Skeletal muscle tissue (tissue), 4 donors: ENCODE data around the gene RNF41. TPM values are rescaled to one million over a fixed set of nuclear protein-coding genes. Genes with fewer than 3 reads are reported as not detected.

Source experiments
- H3K27ac ChIP-seq: one replicate; pipeline ENCODE4 v1.7.0; 2013; ENCODE audit warnings: mild to moderate bottlenecking, low read depth, low read length, inconsistent platforms
- H3K27me3 ChIP-seq, 3 donors: one replicate each; pipeline ENCODE4 v1.7.0; 2013; ENCODE audit warnings: low read length in 3 of 3; ENCODE audit not compliant: control insufficient read depth in 3 of 3, insufficient read depth in 3 of 3
- H3K36me3 ChIP-seq, 3 donors: one replicate each; pipeline ENCODE4 v1.7.0; 2013; ENCODE audit warnings: low read length in 3 of 3; ENCODE audit not compliant: control insufficient read depth in 3 of 3, insufficient read depth in 3 of 3
- H3K4me1 ChIP-seq, 3 donors: one replicate each; pipeline ENCODE4 v1.7.0; 2013; ENCODE audit warnings: low read length in 3 of 3, mild to moderate bottlenecking in 3 of 3; ENCODE audit not compliant: control insufficient read depth in 3 of 3, insufficient read depth in 3 of 3
- H3K4me3 ChIP-seq, 3 donors: one replicate each; pipeline ENCODE4 v1.7.0; 2013; ENCODE audit warnings: low read length in 3 of 3
- H3K9ac ChIP-seq, 3 donors: one replicate each; pipeline ENCODE4 v1.7.0; 2013; ENCODE audit warnings: low read length in 3 of 3, mild to moderate bottlenecking in 3 of 3, moderate library complexity in 2 of 3, low read depth in 1 of 3
- H3K9me3 ChIP-seq, 3 donors: one replicate each; pipeline ENCODE4 v1.7.0; 2013; ENCODE audit warnings: low read length in 3 of 3; ENCODE audit not compliant: control insufficient read depth in 3 of 3
- total RNA-seq: library from RNA; depleted of rRNA; stranded (reverse); fragments of >200 nt; gene quantifications from one replicate; pipeline ENCODE4 v1.2.3, GENCODE V29; 2014
- donor health status: Osteomylitis.

RNF41 gene
- total RNA-seq, 1 donor from 2014 or later = 30.8 TPM

DNA sequence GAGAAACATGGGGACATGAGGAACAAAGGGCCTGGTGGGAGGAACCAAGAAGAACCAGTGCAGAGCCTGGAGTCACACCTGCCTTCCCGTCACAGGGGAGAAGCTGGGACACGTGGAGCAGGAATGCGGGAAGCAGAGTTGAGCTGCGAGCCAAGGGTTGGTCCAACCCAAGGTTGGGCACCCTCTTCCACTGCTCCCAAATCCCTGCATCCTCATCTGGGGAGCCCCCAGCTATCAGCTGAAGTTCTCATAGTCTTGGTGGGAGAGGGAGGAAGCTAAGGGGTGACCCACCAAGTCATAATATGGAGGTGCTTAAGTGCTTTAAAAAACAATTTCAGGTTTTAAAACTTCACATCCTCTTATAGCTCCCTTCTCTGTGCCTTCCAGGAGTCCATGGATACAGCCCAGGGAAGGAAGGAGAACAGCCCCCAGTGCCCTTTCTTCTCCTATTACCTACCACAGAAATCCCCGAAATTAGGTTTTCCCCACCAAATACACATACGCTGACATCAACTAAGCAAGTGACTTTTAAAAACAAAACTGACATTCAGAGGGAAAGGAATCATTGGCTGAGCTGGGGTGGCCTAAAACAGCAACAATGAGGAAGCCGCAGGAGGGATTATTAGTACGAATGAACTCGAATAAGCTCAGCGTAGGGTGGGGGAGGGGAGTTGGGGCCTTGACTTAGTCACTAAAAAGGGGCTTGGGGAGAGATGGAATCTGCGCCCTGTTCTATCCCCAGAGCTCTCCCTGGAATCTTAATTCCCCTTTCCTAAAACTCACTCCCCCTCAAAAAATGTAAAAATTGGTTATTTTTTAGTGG is 59.0 kb downstream of the RNF41 start:
- H3K27me3 ChIP-seq = no peaks in the 10 kb centered on the region
- no peak overlapping the region for H3K27ac ChIP-seq
- H3K4me3 ChIP-seq = no peak overlapping the region
- no peaks in the 10 kb centered on the region for H3K9me3 ChIP-seq
- peak overlapping the region in 1 of 3 donors; percentile 8 for H3K9ac ChIP-seq
- peaks cover 32 to 43% (median 42%) of the 10 kb centered on the region in 3 donors for H3K4me1 ChIP-seq
- H3K36me3 ChIP-seq = peaks cover 51 to 62% (median 61%) of the 10 kb centered on the region in 3 donors

DNA sequence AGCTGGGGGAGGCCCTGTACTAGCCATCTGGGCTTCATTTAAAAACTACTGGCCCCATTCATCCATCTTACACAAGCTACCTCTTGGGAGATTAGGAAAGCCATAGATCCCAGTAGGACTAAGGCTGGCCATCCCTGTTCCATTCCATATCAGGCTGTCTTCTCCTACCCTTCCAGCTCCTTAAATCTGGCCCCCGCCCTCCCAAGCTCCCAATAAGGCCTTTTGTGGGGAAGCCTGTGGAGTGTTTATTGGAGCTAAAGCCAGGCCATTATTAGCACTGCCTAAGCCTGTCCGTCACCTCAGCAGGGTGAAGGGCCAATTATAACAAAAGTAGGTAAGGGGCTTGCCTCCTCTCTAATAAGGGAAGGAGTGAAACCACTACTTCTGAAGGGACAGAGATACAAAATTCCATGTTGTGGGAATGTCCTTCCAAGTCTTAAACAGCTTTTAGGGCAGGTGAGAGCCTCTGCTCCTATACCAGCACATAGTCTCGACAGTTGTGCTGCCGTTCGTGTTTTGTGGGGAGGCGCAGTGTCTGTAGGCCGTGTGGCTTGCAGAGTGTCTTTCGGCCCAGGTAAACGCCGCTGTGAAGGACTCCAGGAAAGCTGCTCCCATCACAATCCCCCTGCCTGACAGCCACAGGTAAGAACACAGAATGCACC is 59.9 kb downstream of the RNF41 start:
- Histone ChIP-seq H3K9me3 (no peaks in the 10 kb centered on the region), H3K9ac (peak overlapping the region in 2 of 3 donors; percentile 0 to 100), H3K27ac (peak overlapping the region; percentile 98), H3K27me3 (no peaks in the 10 kb centered on the region), H3K4me1 (peaks cover 37 to 51% (median 48%) of the 10 kb centered on the region in 3 donors), H3K36me3 (peaks cover 46 to 57% (median 55%) of the 10 kb centered on the region in 3 donors), H3K4me3 (no peak overlapping the region)

DNA sequence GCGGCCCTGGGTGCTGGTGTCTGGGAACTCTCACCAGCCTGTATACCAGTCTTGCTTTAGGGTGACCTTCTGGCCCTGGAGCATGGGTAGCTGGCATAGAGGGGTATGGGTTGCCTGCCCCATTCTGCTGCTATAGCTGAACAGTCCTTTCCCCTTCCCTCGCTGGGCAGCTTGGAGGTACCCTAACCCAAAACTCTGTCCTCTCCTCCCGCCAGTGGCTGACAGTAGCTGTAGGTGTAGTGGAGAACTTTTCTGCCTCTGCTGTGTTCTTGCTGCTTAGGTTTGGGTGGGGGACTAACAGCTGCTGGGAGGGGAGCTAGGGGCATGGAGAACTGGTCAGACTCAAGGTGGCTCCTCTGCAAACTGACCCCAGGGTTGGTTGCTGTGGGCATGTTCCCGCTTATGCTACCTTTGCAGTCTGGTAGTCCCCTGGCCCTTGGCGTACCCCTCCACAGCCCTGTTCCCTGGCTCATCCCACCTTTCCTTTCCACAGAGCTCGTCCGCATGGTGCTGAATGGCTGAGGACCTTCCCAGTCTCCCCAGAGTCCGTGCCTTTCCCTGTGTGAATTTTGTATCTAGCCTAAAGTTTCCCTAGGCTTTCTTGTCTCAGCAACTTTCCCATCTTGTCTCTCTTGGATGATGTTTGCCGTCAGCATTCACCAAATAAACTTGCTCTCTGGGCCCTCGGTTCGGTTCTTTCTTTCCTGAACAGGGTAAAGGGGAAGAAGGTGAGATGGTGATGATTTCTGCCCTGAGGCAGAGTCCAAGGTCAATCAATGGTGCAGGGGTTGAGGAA is 60.6 kb downstream of the RNF41 start:
- Histone ChIP-seq H3K9me3 (no peaks in the 10 kb centered on the region), H3K9ac (peak overlapping the region; percentile 100), H3K4me1 (peaks cover 37 to 52% (median 48%) of the 10 kb centered on the region in 3 donors), H3K27me3 (no peaks in the 10 kb centered on the region), H3K36me3 (peaks cover 46 to 57% (median 55%) of the 10 kb centered on the region in 3 donors), H3K27ac (peak overlapping the region; percentile 98), H3K4me3 (peak overlapping the region; percentile 99 to 100 (median 99))

DNA sequence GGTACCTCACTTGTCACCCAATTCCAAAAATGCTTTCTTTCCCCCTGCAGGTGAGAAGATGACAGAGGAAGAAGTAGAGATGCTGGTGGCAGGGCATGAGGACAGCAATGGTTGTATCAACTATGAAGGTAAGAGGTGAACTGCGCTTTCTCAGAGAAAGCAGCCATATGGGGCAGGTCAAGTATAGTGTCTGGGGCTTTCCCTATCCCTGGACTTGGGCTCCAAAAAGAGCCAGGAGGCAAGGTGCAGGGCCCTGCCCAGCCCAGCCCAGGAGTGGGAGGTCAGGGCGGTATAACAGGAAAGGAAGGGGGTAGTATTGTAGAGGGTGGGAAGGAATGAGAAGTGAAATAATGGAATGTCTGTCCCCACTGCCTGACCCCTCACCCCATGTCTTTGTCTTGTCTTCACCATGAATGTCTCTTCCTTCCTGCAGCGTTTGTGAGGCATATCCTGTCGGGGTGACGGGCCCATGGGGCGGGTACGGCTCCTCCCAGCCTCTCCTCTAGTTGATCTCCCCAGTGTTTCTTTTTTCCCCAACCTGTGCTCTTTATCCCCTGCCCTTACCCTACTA is 61.4 kb downstream of the RNF41 start:
- Histone ChIP-seq H3K4me1 (peaks cover 32 to 51% (median 46%) of the 10 kb centered on the region in 3 donors), H3K4me3 (peak overlapping the region; percentile 99 to 100 (median 99)), H3K36me3 (peaks cover 52 to 57% (median 56%) of the 10 kb centered on the region in 3 donors), H3K27ac (peak overlapping the region; percentile 98), H3K27me3 (no peaks in the 10 kb centered on the region), H3K9me3 (no peaks in the 10 kb centered on the region), H3K9ac (peak overlapping the region; percentile 100)

DNA sequence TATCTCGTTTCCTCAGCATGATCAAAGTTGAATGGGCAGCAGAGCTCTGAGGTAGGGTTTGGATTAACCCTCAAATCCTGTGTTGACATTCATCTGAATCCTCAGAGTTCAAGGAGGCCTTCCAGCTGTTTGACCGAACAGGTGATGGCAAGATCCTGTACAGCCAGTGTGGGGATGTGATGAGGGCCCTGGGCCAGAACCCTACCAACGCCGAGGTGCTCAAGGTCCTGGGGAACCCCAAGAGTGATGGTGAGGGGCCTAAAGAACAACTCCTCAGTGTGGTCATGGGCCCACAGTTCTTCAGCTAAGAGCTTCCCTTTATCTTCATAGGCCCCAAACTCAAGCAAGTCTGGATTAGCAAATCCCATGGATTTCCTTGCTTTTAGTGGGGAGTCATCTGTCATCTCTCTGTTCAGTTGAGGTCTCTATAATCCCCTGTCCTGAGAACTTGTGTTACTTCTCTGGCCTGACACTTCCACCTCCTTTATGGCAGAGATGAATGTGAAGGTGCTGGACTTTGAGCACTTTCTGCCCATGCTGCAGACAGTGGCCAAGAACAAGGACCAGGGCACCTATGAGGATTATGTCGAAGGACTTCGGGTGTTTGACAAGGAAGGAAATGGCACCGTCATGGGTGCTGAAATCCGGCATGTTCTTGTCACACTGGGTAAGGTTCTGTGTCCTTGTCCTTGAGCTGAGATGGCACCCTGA is 62.1 kb downstream of the RNF41 start:
- H3K36me3 ChIP-seq = peaks cover 52 to 53% (median 53%) of the 10 kb centered on the region in 3 donors

DNA sequence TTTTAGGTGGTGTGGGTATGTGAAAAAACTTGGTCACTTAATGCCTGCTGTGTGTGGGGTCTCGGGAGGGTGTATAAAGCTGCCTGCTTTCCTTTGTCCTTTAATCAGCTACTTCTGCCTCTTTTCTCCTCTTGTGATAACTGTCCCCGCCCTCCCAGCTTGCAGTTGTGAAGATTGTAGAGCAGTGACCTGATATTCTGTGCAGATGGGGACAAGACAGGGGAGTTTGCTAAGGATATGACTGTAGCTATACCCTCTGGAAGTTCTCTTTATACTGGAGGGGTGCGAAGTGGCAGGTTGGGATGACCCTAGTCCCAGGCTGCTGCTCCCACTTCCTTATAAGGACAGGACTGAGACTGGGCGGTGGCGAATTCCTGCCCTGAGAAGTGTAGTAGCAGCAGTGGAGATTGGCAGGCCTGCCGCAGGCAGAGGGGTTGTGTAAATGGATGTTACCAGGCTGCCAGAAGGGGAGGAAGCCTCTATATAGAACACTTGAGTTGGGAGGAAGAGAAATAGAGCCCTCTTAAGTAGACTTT is 62.7 kb downstream of the RNF41 start:
- Histone ChIP-seq H3K4me3 (peak overlapping the region; percentile 99 to 100 (median 99)), H3K36me3 (peaks cover 46 to 47% (median 47%) of the 10 kb centered on the region in 3 donors), H3K4me1 (peaks cover 35 to 57% (median 50%) of the 10 kb centered on the region in 3 donors), H3K27me3 (no peaks in the 10 kb centered on the region), H3K9me3 (no peaks in the 10 kb centered on the region), H3K27ac (peak overlapping the region; percentile 98), H3K9ac (peak overlapping the region; percentile 100)

More for the DNA sequence above, 62.1 kb downstream of the RNF41 start:
- peak overlapping the region; percentile 99 to 100 (median 99) for H3K4me3 ChIP-seq
- H3K9me3 ChIP-seq = no peaks in the 10 kb centered on the region
- H3K27me3 ChIP-seq = no peaks in the 10 kb centered on the region
- H3K9ac ChIP-seq = peak overlapping the region; percentile 100
- peak overlapping the region; percentile 98 for H3K27ac ChIP-seq
- H3K4me1 ChIP-seq = peaks cover 31 to 54% (median 44%) of the 10 kb centered on the region in 3 donors

DNA sequence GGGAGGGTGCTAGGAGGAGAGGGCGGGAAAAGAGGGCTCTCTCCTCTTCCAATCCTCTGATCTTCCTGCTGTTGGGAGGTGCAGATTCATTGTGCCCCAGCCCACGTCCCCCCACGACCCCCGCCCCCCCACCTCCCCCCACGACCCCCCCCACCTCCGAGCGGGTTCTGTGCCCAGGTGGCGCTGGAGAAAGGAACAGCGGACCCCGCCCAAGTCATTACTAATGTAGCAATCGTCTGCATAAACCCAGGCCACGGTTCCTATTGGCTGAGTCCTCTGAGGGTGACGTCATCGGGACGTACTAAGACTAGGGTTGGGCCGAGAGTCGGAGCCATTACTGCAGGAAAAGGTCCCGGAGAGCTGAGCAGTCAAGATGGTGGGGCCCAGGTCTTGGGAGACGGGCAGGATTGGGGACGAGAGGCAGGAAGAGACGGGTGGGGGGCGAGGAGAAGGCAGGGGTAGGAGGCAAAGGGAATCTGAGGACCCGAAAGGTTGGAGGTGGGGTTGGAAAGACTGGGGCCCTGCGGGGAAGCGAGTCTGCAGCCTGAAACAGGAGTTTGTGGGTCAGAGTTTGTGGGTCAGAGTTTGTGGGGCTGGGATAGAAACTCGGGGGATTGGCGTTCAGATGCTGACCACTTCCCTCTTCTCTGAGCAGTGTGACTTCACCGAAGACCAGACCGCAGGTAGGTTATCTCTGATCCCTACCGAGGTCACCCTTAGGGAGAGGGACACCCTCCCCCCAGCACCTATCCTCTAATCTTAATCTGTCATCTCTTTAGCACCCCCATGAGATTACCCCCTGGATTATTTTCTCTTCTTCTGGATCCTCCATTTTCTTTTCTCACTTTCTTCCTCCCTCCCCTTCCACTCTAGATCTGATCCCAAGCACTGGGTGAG is 63.4 kb downstream of the RNF41 start, which contains the start of gene MYL6:
TSS of gene MYL6 (plus strand) at position 331 of the 897 bp plus-strand sequence. CDS start at position 374, 43 bp downstream.
- Histone ChIP-seq H3K4me1 (peaks cover 41 to 65% (median 55%) of the 10 kb centered on the region in 3 donors), H3K27ac (peak within 1 kb of the TSS; percentile 98), H3K36me3 (peaks cover 38 to 45% (median 45%) of the 10 kb centered on the region in 3 donors), H3K27me3 (no peaks in the 10 kb centered on the region), H3K9ac (peak within 1 kb of the TSS; percentile 100), H3K9me3 (no peaks in the 10 kb centered on the region), H3K4me3 (peak within 1 kb of the TSS; percentile 99 to 100 (median 99))
